AG09319 (cell line): Measurements from ENCODE around the gene AKR1C1.
A peak's percentile ranks its signal among the peaks of the same experiment; 100 is the strongest.
"Not testable (repeated sequence)": the region's sequence is repeated elsewhere in the genome, so short reads cannot be mapped to it uniquely, and the experiment has no call there.

ENCODE experiments used
- DNase-seq: peaks from one replicate; pipeline ENCODE4 v3.0.0-alpha.2; 2010; ENCODE audit warnings: low read depth; ENCODE audit errors: extremely low read depth
- CTCF ChIP-seq: IDR thresholded peaks from 2 replicates; pipeline ENCODE4 v1.5.1; 2011; ENCODE audit warnings: low read depth, mild to moderate bottlenecking, inconsistent platforms, low read length, moderate library complexity

AKR1C1 gene

GRCh38 chr10:5014936-5015335 lies 51.7 kb downstream of the AKR1C1 start:
- TF ChIP-seq CTCF: peak; percentile 9
- DNase-seq: no peak

GRCh38 chr10:5018134-5018533 lies 54.9 kb downstream of the AKR1C1 start:
- DNase-seq: no peak
- no peak for TF ChIP-seq CTCF

- peak; percentile 42 for TF ChIP-seq CTCF
- peak; percentile 14 for DNase-seq
These were observed 55.6 kb downstream of the AKR1C1 start for GRCh38 chr10:5018671-5019277.

GRCh38 chr10:5019770-5020612 lies 56.8 kb downstream of the AKR1C1 start:
- not testable (repeated sequence) for DNase-seq

- DNase-seq: not testable (repeated sequence)
These were observed 58.5 kb downstream of the AKR1C1 start for GRCh38 chr10:5021624-5022290.

- no peak for TF ChIP-seq CTCF
- DNase-seq: no peak
These were observed 60.1 kb downstream of the AKR1C1 start for GRCh38 chr10:5023177-5023805.

GRCh38 chr10:5025461-5025881 lies 62.3 kb downstream of the AKR1C1 start:
- not testable (repeated sequence) for DNase-seq

GRCh38 chr10:5030989-5031388 lies 67.8 kb downstream of the AKR1C1 start:
- no peak for TF ChIP-seq CTCF
- no peak for DNase-seq

- DNase-seq: not testable (repeated sequence)
These were observed 68.4 kb downstream of the AKR1C1 start for GRCh38 chr10:5031588-5031987.

GRCh38 chr10:5032444-5032843 lies 69.2 kb downstream of the AKR1C1 start:
- DNase-seq: not testable (repeated sequence)
